Motor neuron (in vitro differentiated cells): Measurements from ENCODE around the gene GDI1. TPM values are rescaled to one million over a fixed set of nuclear protein-coding genes. Genes with fewer than 3 reads are reported as not detected.

Experiments used
- ATAC-seq, 8 experiments: fragments of 200-7000 bp; cut with Tn5 transposase; replicated peaks in 6 of 8; 2 replicates each; pipeline ENCODE4 v1.8.0; 2021; ENCODE audit warnings: mild to moderate bottlenecking in 8 of 8, moderate library complexity in 8 of 8
- H3K27ac ChIP-seq, 2 donors: fragments of 250-450 bp; sonication (Bioruptor Pico); 2 replicates each; pipeline ENCODE4 v1.9.0; 2021; ENCODE audit warnings: antibody characterized with exemption in 2 of 2, mild to moderate bottlenecking in 2 of 2, moderate library complexity in 1 of 2
- H3K4me1 ChIP-seq, 2 donors: fragments of 250-450 bp; sonication (Bioruptor Pico); replicated peaks in 1 of 2; 2 replicates each; pipeline ENCODE4 v1.6.1; 2021; ENCODE audit warnings: antibody characterized with exemption in 2 of 2, mild to moderate bottlenecking in 2 of 2, moderate library complexity in 1 of 2
- H3K4me3 ChIP-seq, 5 donors: fragments of 250-450 bp; sonication (Bioruptor Pico); 2 replicates each; pipeline ENCODE4 v1.9.0; 2021; ENCODE audit warnings: antibody characterized with exemption in 5 of 5, mild to moderate bottlenecking in 5 of 5, moderate library complexity in 4 of 5
- whole genome bisulfite sequencing, 10 experiments: fragments of 450-650 bp; shearing (Covaris generic); methylation state at CpG; one replicate each; pipeline ENCODE4 v1.0.0; 2022; 5-methylcytosine and 5-hydroxymethylcytosine counted together
- in situ Hi-C, 9 experiments: fragments of 400-800 bp; cut with MboI; loops; one replicate each; pipeline ENCODE4 v1.15.0; 2021; ENCODE audit warnings: low sequenced_read_pairs in 9 of 9, low pct_unique_long_range_greater_than_20kb in 2 of 9; ENCODE audit not compliant: unreplicated experiment in 9 of 9
- total RNA-seq, 8 experiments: library from RNA; unstranded; fragments of 300-600 nt; gene quantifications; 2 replicates each; pipeline versions ENCODE4 v1.2.3 to v1.2.4, GENCODE V29; 2022

GDI1 gene
- total RNA-seq, 8 experiments from 2014 or later, result 59.0 to 379 (median 254) TPM

GRCh38 chrX:154486396-154487207 is 49.6 kb downstream of the GDI1 start, which contains the start of gene UBL4A:
Gene UBL4A, minus strand, starts transcription at chrX:154486615. Its CDS starts 31 bp downstream, at chrX:154486584.
- no CpG with 5 or more reads among the region's 95 CpGs for WGBS, 10 experiments
- Histone ChIP-seq H3K27ac (peak within 1 kb of the TSS; percentile 76 to 92), H3K4me3 (peak within 1 kb of the TSS; percentile 47 to 89 (median 69)), H3K4me1 (peaks cover 14 to 23% of the 10 kb centered on the region in 2 donors)
- in situ Hi-C loops, result no loop called here
- peak; percentile 8 to 70 (median 60) for ATAC-seq

GRCh38 chrX:154487518-154488290 is 50.8 kb downstream of the GDI1 start:
- in situ Hi-C loops, result no loop called here
- no peak overlapping the region for H3K4me3 ChIP-seq
- no peak for ATAC-seq
- peaks cover 14 to 23% of the 10 kb centered on the region in 2 donors for H3K4me1 ChIP-seq
- 93 to 100% (median 100%) methylated on average over 1 to 4 of the region's 28 CpGs; no CpG with 5 or more reads in 7 of the 10 experiments for WGBS, 10 experiments
- no peak overlapping the region for H3K27ac ChIP-seq

- H3K4me1 ChIP-seq, result peaks cover 14 to 23% of the 10 kb centered on the region in 2 donors
- in situ Hi-C loops, result no loop called here
- WGBS, 10 experiments, result 46% methylated on average over 4 of the region's 20 CpGs; no CpG with 5 or more reads in 9 of the 10 experiments
- no peak overlapping the region for H3K4me3 ChIP-seq
- ATAC-seq, result no peak
- no peak overlapping the region for H3K27ac ChIP-seq
Measured at GRCh38 chrX:154488336-154489075, 51.6 kb downstream of the GDI1 start.

- Histone ChIP-seq H3K27ac (no peak overlapping the region), H3K4me3 (peak overlapping the region in 2 of 5 donors; percentile 51 to 97)
Measured at GRCh38 chrX:154489182-154489581, 52.2 kb downstream of the GDI1 start.

GRCh38 chrX:154490021-154490413 is 53.1 kb downstream of the GDI1 start:
- in situ Hi-C loops, result no loop called here
- peaks cover 9 to 17% of the 10 kb centered on the region in 2 donors for H3K4me1 ChIP-seq
- H3K27ac ChIP-seq, result peak overlapping the region; percentile 78 to 89
- peak overlapping the region; percentile 51 to 97 (median 77) for H3K4me3 ChIP-seq
- no CpG with 5 or more reads among the region's 19 CpGs for WGBS, 10 experiments
- peak in 7 of 8 experiments; percentile 0 to 15 (median 1) for ATAC-seq

More at GRCh38 chrX:154489182-154489581, 52.2 kb downstream of the GDI1 start:
- WGBS, 10 experiments, result 67% methylated on average over 1 of the region's 4 CpGs; no CpG with 5 or more reads in 9 of the 10 experiments
- no peak for ATAC-seq
- in situ Hi-C loops, result no loop called here
- peaks cover 14 to 23% of the 10 kb centered on the region in 2 donors for H3K4me1 ChIP-seq

GRCh38 chrX:154490414-154491083 is 53.6 kb downstream of the GDI1 start, which contains the start of gene SLC10A3:
Gene SLC10A3, minus strand, starts transcription at chrX:154490629. Its CDS starts 1,689 bp downstream, at chrX:154488940.
- Histone ChIP-seq H3K4me1 (peaks cover 4 to 11% of the 10 kb centered on the region in 2 donors), H3K4me3 (peak within 1 kb of the TSS; percentile 51 to 97 (median 77)), H3K27ac (peak within 1 kb of the TSS; percentile 89)
- in situ Hi-C loops, result no loop called here
- peak; percentile 83 to 92 (median 86) for ATAC-seq
- WGBS, 10 experiments, result 0% methylated on average over 3 to 4 of the region's 71 CpGs; no CpG with 5 or more reads in 8 of the 10 experiments

Other genes with a start within 250 kb of the GDI1 start
- not detected for gene OPN1MW2, start 217.4 kb upstream of the GDI1 start, total RNA-seq
- under 1 TPM in 4 of 8 experiments, not detected in 4; 0.09 to 0.31 (median 0.21) TPM for gene OPN1MW3, start 179.6 kb upstream of the GDI1 start, total RNA-seq
- not detected for gene TEX28, start 142.0 kb upstream of the GDI1 start, total RNA-seq
- gene TKTL1, start 141.4 kb upstream of the GDI1 start, total RNA-seq, result 10 to 100 TPM in 1 of 8 experiments, 1 to 10 TPM in 4, not detected in 3; 1.2 to 13.5 (median 7.5) TPM
- gene FLNA, start 62.5 kb upstream of the GDI1 start, total RNA-seq, result 100 to 1,000 TPM; 108 to 602 (median 190) TPM
- gene EMD, start 57.9 kb upstream of the GDI1 start, total RNA-seq, result 10 to 100 TPM; 31.6 to 96.1 (median 64.8) TPM
- 1,000 to 10,000 TPM; 1,839 to 5,261 (median 3,045) TPM for gene RPL10, start 38.8 kb upstream of the GDI1 start, total RNA-seq
- gene DNASE1L1, start 27.9 kb upstream of the GDI1 start, total RNA-seq, result 10 to 100 TPM in 5 of 8 experiments, 1 to 10 TPM in 3; 7.4 to 29.2 (median 10.9) TPM
- 10 to 100 TPM in 7 of 8 experiments, 1 to 10 TPM in 1; 9.9 to 29.3 (median 16.6) TPM for gene TAFAZZIN, start 25.6 kb upstream of the GDI1 start, total RNA-seq
- gene ATP6AP1, start 8.5 kb upstream of the GDI1 start, total RNA-seq, result 100 to 1,000 TPM in 2 of 8 experiments, 10 to 100 TPM in 6; 67.6 to 164 (median 78.9) TPM
- 100 to 1,000 TPM in 1 of 8 experiments, 10 to 100 TPM in 7; 52.4 to 127 (median 74.5) TPM for gene FAM50A, start 7.0 kb downstream of the GDI1 start, total RNA-seq
- 10 to 100 TPM in 7 of 8 experiments, 1 to 10 TPM in 1; 8.6 to 38.0 (median 22.3) TPM for gene PLXNA3, start 21.1 kb downstream of the GDI1 start, total RNA-seq
- 10 to 100 TPM; 22.7 to 58.2 (median 33.9) TPM for gene LAGE3, start 42.1 kb downstream of the GDI1 start, total RNA-seq
- 10 to 100 TPM; 25.0 to 43.9 (median 30.1) TPM for gene UBL4A, start 49.5 kb downstream of the GDI1 start, total RNA-seq
- 10 to 100 TPM in 3 of 8 experiments, 1 to 10 TPM in 5; 5.2 to 20.3 (median 9.8) TPM for gene SLC10A3, start 53.5 kb downstream of the GDI1 start, total RNA-seq
- 10 to 100 TPM; 18.2 to 36.6 (median 22.6) TPM for gene FAM3A, start 79.1 kb downstream of the GDI1 start, total RNA-seq
- gene G6PD, start 109.7 kb downstream of the GDI1 start, total RNA-seq, result 100 to 1,000 TPM in 3 of 8 experiments, 10 to 100 TPM in 5; 16.7 to 163 (median 27.6) TPM
- gene IKBKG, start 110.5 kb downstream of the GDI1 start, total RNA-seq, result 10 to 100 TPM in 5 of 8 experiments, 1 to 10 TPM in 3; 5.4 to 22.9 (median 10.8) TPM
- not detected for gene CTAG1A, start 148.0 kb downstream of the GDI1 start, total RNA-seq
- gene CTAG1B, start 182.1 kb downstream of the GDI1 start, total RNA-seq, result not detected
- under 1 TPM in 1 of 8 experiments, not detected in 7; 0.38 TPM for gene CTAG2, start 216.4 kb downstream of the GDI1 start, total RNA-seq